ENCODE data around the gene C22orf23. TPM values are rescaled to one million over a fixed set of nuclear protein-coding genes. Genes with fewer than 3 reads are reported as not detected.

Gene C22orf23
- total and polyA plus RNA-seq, 12 donors: 0.33 to 1.2 (median 0.63) TPM; not detected in 2

GRCh38 chr22:37967637-37968451 is 14.4 kb upstream of the C22orf23 start:
- WGBS, 4 donors: 84 to 91% (median 90%) methylated on average over 14 of the region's 14 CpGs

GRCh38 chr22:37967147-37967546 is 13.7 kb upstream of the C22orf23 start:
- Histone ChIP-seq H3K27me3 (no peaks in the 10 kb centered on the region), H3K27ac (no peak overlapping the region), H3K9me3 (replicated peaks in 1 of 3) (no peaks in the 10 kb centered on the region), H3K4me1 (replicated peaks in 1 of 2) (no peaks in the 10 kb centered on the region), H3K4me3 (no peak overlapping the region), H3K36me3 (replicated peaks in 1 of 2) (peaks cover 0 to 36% of the 10 kb centered on the region in 2 donors)
- TF ChIP-seq POLR2A (IDR thresholded peaks at IDR 0.05) (no peak), CTCF (IDR thresholded peaks at IDR 0.05) (no peak)
- WGBS, 4 donors: 65 to 78% (median 68%) methylated on average over 1 of the region's 1 CpG
- no peak for DNase-seq
- intact Hi-C loops (cut with DNase I): loop anchor here (10.0 kb wide), 2 partner anchors 62 to 152 kb away; partner anchors contain the start of gene MICALL1 (in 1 of the 2)

More at GRCh38 chr22:37967637-37968451, 14.4 kb upstream of the C22orf23 start:
- Histone ChIP-seq H3K4me1 (replicated peaks in 1 of 2) (no peaks in the 10 kb centered on the region), H3K9me3 (replicated peaks in 1 of 3) (no peaks in the 10 kb centered on the region), H3K27me3 (no peaks in the 10 kb centered on the region), H3K27ac (no peak overlapping the region), H3K36me3 (replicated peaks in 1 of 2) (peaks cover 0 to 31% of the 10 kb centered on the region in 2 donors), H3K4me3 (no peak overlapping the region)
- intact Hi-C loops (cut with DNase I): loop anchor here (10.0 kb wide), 2 partner anchors 63 to 153 kb away; partner anchors contain the start of gene MICALL1 (in 1 of the 2)
- TF ChIP-seq POLR2A (IDR thresholded peaks at IDR 0.05): no peak
- no peak for TF ChIP-seq CTCF (IDR thresholded peaks at IDR 0.05)
- no peak for DNase-seq

GRCh38 chr22:37965940-37966664 is 12.7 kb upstream of the C22orf23 start:
- no peaks in the 10 kb centered on the region for H3K9me3 ChIP-seq (replicated peaks in 1 of 3)
- H3K4me1 ChIP-seq (replicated peaks in 1 of 2): no peaks in the 10 kb centered on the region
- H3K36me3 ChIP-seq (replicated peaks in 1 of 2): peaks cover 0 to 47% of the 10 kb centered on the region in 2 donors
- H3K27me3 ChIP-seq: no peaks in the 10 kb centered on the region
- no peak overlapping the region for H3K27ac ChIP-seq
- H3K4me3 ChIP-seq: no peak overlapping the region
- TF ChIP-seq POLR2A (IDR thresholded peaks at IDR 0.05) (no peak), CTCF (IDR thresholded peaks at IDR 0.05) (no peak)
- no peak for DNase-seq
- intact Hi-C loops (cut with DNase I): loop anchor here (10.0 kb wide), 2 partner anchors 61 to 151 kb away; partner anchors contain the start of gene MICALL1 (in 1 of the 2)
- WGBS, 4 donors: 78 to 82% (median 80%) methylated on average over 9 of the region's 9 CpGs

GRCh38 chr22:37961062-37961461 is 7.7 kb upstream of the C22orf23 start:
- intact Hi-C loops (cut with DNase I): loop anchor here (10.0 kb wide), 2 partner anchors 56 to 146 kb away; partner anchors contain the start of gene MICALL1 (in 1 of the 2)
- Histone ChIP-seq H3K9me3 (replicated peaks in 1 of 3) (no peaks in the 10 kb centered on the region), H3K27me3 (no peaks in the 10 kb centered on the region), H3K4me1 (replicated peaks in 1 of 2) (no peaks in the 10 kb centered on the region), H3K36me3 (replicated peaks in 1 of 2) (peaks cover 0 to 63% of the 10 kb centered on the region in 2 donors), H3K27ac (no peak overlapping the region), H3K4me3 (no peak overlapping the region)
- no peak for DNase-seq
- TF ChIP-seq CTCF (IDR thresholded peaks at IDR 0.05) (no peak), POLR2A (IDR thresholded peaks at IDR 0.05) (no peak)
- 96 to 100% (median 96%) methylated on average over 1 to 4 of the region's 4 CpGs for WGBS, 4 donors
